ENCODE data around the gene PMAIP1. TPM values are rescaled to one million over a fixed set of nuclear protein-coding genes. Genes with fewer than 3 reads are reported as not detected.
"Not testable (repeated sequence)": the region's sequence is repeated elsewhere in the genome, so short reads cannot be mapped to it uniquely, and the experiment has no call there.

The PMAIP1 gene
- total RNA-seq, 1 experiment from 2014 or later: 131 TPM

- Histone ChIP-seq H3K36me3 (replicated peaks; ENCODE audit: control insufficient read depth, insufficient read depth, low read length) (no peaks in the 10 kb centered on the region), H3K27me3 (ENCODE audit: control insufficient read depth, insufficient read depth, low read length) (no peaks in the 10 kb centered on the region), H3K4me3 (ENCODE audit: insufficient read depth, low read depth, low read length) (no peak overlapping the region)
- no peak for DNase-seq
Observed at GRCh38 chr18:59873641-59874040, 26.2 kb upstream of the PMAIP1 start.

DNA sequence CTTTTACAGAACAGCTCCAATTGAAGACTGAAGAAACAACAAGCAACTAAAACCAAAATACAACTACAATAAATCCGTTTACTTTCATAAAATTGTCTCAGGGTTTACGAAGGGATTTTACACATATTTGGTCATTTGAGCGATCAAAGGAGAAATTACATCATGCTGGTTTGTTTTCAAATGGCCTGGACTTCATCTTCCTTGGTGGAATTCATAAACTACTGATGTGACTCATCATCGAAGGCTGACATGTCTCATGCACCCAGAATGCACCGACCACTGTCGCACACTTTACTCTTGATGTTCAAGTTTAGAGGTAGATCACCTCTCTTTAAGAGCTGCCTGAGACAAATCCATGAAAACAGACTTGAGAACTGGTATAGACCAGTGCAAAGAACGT is 25.6 kb upstream of the PMAIP1 start:
- Histone ChIP-seq H3K36me3 (replicated peaks; ENCODE audit: control insufficient read depth, insufficient read depth, low read length) (no peaks in the 10 kb centered on the region), H3K27me3 (ENCODE audit: control insufficient read depth, insufficient read depth, low read length) (no peaks in the 10 kb centered on the region), H3K4me3 (ENCODE audit: insufficient read depth, low read depth, low read length) (no peak overlapping the region)
- DNase-seq: no peak

GRCh38 chr18:59876310-59876626 is 23.5 kb upstream of the PMAIP1 start:
- Histone ChIP-seq H3K27me3 (ENCODE audit: control insufficient read depth, insufficient read depth, low read length) (no peaks in the 10 kb centered on the region), H3K36me3 (replicated peaks; ENCODE audit: control insufficient read depth, insufficient read depth, low read length) (no peaks in the 10 kb centered on the region), H3K4me3 (ENCODE audit: insufficient read depth, low read depth, low read length) (no peak overlapping the region)
- no peak for DNase-seq

DNA sequence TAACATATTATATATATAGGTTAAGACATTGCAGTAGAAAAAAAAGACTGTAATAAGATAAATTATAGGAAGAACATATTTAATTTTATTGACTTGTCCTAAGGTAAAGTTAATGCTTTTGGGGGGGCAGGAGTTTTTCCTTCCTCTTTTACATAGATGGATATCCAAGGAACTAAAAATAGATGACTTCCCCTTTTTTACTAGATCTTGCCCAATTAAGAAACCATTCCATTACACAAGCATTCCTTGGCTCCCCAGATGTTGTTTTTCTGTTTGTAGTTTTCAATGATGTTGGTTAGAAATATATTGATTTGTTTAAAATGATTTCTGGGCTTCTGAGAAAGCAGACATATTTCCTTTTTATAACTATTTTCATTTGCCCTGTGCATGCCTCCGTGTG is 22.4 kb upstream of the PMAIP1 start:
- Histone ChIP-seq H3K27me3 (ENCODE audit: control insufficient read depth, insufficient read depth, low read length) (no peaks in the 10 kb centered on the region), H3K36me3 (replicated peaks; ENCODE audit: control insufficient read depth, insufficient read depth, low read length) (no peaks in the 10 kb centered on the region), H3K4me3 (ENCODE audit: insufficient read depth, low read depth, low read length) (no peak overlapping the region)
- no peak for DNase-seq

GRCh38 chr18:59878644-59879043 is 21.2 kb upstream of the PMAIP1 start:
- DNase-seq: no peak
- Histone ChIP-seq H3K36me3 (replicated peaks; ENCODE audit: control insufficient read depth, insufficient read depth, low read length) (no peaks in the 10 kb centered on the region), H3K27me3 (ENCODE audit: control insufficient read depth, insufficient read depth, low read length) (no peaks in the 10 kb centered on the region), H3K4me3 (ENCODE audit: insufficient read depth, low read depth, low read length) (no peak overlapping the region)

- Histone ChIP-seq H3K36me3 (replicated peaks; ENCODE audit: control insufficient read depth, insufficient read depth, low read length) (no peaks in the 10 kb centered on the region), H3K4me3 (ENCODE audit: insufficient read depth, low read depth, low read length) (no peak overlapping the region), H3K27me3 (ENCODE audit: control insufficient read depth, insufficient read depth, low read length) (no peaks in the 10 kb centered on the region)
- DNase-seq: no peak
Observed at GRCh38 chr18:59881728-59882656, 17.8 kb upstream of the PMAIP1 start.

DNA sequence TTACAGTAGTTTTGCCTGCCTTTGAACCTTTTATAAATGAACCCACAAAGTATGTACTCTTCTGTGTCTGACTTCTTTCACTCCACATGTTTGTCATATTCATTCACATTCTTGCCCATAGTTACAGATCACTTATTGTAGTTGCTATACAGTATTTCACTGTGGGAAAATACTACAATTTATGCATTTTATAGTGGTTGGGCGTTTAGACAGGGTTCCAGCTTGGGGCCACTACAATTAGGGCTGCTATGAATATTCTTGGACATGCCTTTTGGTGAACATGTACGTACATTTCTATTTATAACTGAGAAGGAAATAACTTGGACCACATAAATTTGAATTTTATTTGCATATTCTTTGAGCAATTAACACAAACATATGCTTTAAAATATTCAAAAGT is 15.4 kb upstream of the PMAIP1 start:
- DNase-seq: no peak
- H3K4me3 ChIP-seq (ENCODE audit: insufficient read depth, low read depth, low read length): no peak overlapping the region
- H3K27me3 ChIP-seq (ENCODE audit: control insufficient read depth, insufficient read depth, low read length): no peaks in the 10 kb centered on the region
- no peaks in the 10 kb centered on the region for H3K36me3 ChIP-seq (replicated peaks; ENCODE audit: control insufficient read depth, insufficient read depth, low read length)

DNA sequence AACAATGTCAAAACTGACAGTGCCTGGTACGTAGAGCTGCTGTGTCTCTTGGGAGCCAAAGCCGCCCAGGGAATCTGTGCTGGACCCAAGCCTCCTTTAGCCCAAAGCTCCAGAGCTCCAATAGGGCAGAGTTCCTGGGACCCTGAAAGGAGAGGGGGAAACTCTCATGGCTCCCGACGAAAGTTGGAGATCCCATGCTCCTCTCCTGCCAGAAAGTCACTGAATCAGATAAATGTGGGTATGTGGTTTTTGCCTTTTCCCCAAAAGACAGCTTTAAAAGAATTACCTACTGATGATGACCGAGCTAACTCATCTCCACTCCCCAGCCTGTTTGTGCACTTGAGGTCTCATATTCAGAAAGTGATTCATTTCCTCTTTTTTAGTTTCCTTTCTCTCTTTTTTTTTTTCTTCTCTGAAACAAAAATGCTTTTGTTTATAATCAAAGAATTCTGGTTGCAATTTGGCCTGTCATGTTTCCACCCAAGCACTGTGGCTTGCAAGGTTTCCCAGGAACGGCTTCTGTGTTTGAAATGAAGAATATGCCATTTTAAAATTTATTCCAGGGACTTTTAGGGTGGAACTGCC is 14.1 kb upstream of the PMAIP1 start:
- no peak for DNase-seq
- no peak overlapping the region for H3K4me3 ChIP-seq (ENCODE audit: insufficient read depth, low read depth, low read length)
- no peaks in the 10 kb centered on the region for H3K36me3 ChIP-seq (replicated peaks; ENCODE audit: control insufficient read depth, insufficient read depth, low read length)
- H3K27me3 ChIP-seq (ENCODE audit: control insufficient read depth, insufficient read depth, low read length): no peaks in the 10 kb centered on the region

DNA sequence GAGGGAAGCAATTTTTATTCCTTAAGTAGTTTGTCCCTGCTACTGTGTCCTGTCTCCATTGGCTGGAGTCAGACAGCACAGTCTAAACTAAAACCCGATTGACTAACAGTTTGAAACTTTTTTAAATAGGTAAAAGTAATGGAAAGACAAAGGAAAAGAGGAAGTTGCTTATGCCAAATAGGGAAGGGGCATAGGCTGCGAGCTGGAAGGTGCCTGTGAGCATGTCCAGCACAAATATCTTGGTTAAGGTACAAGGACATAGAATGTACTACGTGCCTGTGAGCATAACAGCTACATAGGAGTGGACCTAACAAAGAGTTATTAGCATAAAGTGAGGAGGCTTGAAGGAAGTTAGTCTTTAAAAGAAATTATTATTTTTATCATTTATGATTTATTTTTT is 13.4 kb upstream of the PMAIP1 start:
- not testable (repeated sequence) for H3K36me3 ChIP-seq (replicated peaks; ENCODE audit: control insufficient read depth, insufficient read depth, low read length); H3K27me3 ChIP-seq (ENCODE audit: control insufficient read depth, insufficient read depth, low read length); DNase-seq; H3K4me3 ChIP-seq (ENCODE audit: insufficient read depth, low read depth, low read length)

- H3K27me3 ChIP-seq (ENCODE audit: control insufficient read depth, insufficient read depth, low read length): no peaks in the 10 kb centered on the region
- H3K4me3 ChIP-seq (ENCODE audit: insufficient read depth, low read depth, low read length): no peak overlapping the region
- no peaks in the 10 kb centered on the region for H3K36me3 ChIP-seq (replicated peaks; ENCODE audit: control insufficient read depth, insufficient read depth, low read length)
- no peak for DNase-seq
Observed at GRCh38 chr18:59892123-59892522, 7.7 kb upstream of the PMAIP1 start.

DNA sequence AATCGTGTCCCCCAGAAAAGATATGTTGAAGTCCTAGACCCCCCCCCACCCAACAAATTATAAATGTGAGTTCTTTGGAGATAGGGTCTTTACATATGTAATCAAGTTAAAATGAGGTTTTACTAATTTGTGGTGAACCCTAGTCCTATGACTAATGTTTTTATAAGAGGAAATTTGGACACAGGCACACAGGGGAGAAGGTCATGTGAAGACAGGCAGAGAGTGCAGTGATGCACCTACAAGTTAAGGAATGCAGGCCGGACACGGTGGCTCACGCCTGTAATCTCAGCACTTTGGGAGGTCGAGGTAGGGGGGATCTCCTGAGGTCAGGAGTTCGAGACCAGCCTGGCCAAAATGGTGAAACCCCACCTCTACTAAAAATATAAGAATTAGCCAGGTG is 5.8 kb upstream of the PMAIP1 start:
- no peak overlapping the region for H3K4me3 ChIP-seq (ENCODE audit: insufficient read depth, low read depth, low read length)
- no peak for DNase-seq
- no peaks in the 10 kb centered on the region for H3K27me3 ChIP-seq (ENCODE audit: control insufficient read depth, insufficient read depth, low read length)
- H3K36me3 ChIP-seq (replicated peaks; ENCODE audit: control insufficient read depth, insufficient read depth, low read length): no peaks in the 10 kb centered on the region

GRCh38 chr18:59897321-59897954 is 2.4 kb upstream of the PMAIP1 start:
- H3K27me3 ChIP-seq (ENCODE audit: control insufficient read depth, insufficient read depth, low read length): no peaks in the 10 kb centered on the region
- peak; percentile 52 for DNase-seq
- H3K4me3 ChIP-seq (ENCODE audit: insufficient read depth, low read depth, low read length): peak overlapping the region; percentile 32
- peaks cover 4% of the 10 kb centered on the region for H3K36me3 ChIP-seq (replicated peaks; ENCODE audit: control insufficient read depth, insufficient read depth, low read length)

- peak overlapping the region; percentile 49; the same call in 1 of the 2 replicates for H3K4me3 ChIP-seq (ENCODE audit: insufficient read depth, low read depth, low read length)
Observed at GRCh38 chr18:59898093-59898492, 1.7 kb upstream of the PMAIP1 start.

DNA sequence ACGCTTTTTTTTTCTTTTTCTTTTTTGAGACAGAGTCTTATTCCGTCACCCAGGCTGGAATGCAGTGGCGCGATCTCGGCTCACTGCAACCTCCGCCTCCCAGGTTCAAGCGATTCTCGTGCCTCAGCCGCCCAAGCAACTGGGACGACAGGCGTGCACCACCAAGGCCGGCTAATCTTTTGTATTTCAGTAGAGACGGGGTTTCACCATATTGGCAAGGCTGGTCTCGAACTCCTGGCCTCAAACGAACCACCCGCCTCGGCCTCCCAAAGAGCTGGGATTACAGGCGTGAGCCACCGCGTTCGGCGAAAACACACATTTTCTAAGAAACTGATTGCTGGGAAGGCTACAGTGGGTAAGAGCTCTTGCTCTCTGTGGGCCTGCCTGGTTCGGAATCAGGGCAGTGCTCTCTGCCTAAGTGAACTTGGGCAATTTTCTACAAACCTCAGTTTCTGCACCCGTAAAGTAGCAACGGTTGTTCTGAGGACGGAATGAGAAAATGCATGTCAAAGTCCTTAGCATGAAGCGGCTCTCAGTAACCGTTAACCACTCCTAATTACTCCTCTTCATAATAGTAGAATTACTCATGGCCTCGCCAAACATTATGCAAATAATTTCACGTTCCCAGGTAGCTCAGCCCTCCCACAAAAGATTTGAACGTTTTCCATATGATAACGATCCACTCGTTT is 1.0 kb upstream of the PMAIP1 start:
- Histone ChIP-seq H3K36me3 (replicated peaks; ENCODE audit: control insufficient read depth, insufficient read depth, low read length) (peaks cover 15% of the 10 kb centered on the region), H3K27me3 (ENCODE audit: control insufficient read depth, insufficient read depth, low read length) (no peaks in the 10 kb centered on the region), H3K4me3 (ENCODE audit: insufficient read depth, low read depth, low read length) (peak overlapping the region; percentile 49)
- DNase-seq: no peak

More at GRCh38 chr18:59898093-59898492, 1.7 kb upstream of the PMAIP1 start:
- Histone ChIP-seq H3K27me3 (ENCODE audit: control insufficient read depth, insufficient read depth, low read length) (no peaks in the 10 kb centered on the region), H3K36me3 (replicated peaks; ENCODE audit: control insufficient read depth, insufficient read depth, low read length) (peaks cover 10% of the 10 kb centered on the region)
- DNase-seq: no peak
